CD4-positive, alpha-beta T cell (primary cell): ENCODE measurements around the gene DTNB. TPM values are rescaled to one million over a fixed set of nuclear protein-coding genes. Genes with fewer than 3 reads are reported as not detected.

Source experiments
- ATAC-seq: fragments of 200-7000 bp; cut with Tn5 transposase; one replicate; pipeline ENCODE4 v1.10.0; 2022; ENCODE audit warnings: mild to moderate bottlenecking; ENCODE audit not compliant: poor library complexity
- CTCF ChIA-PET: fragments of 350-600 bp; sonication (Branson Sonifier 250); formaldehyde crosslinking; loops from one replicate; lab custom pipeline; 2021; ENCODE audit warnings: antibody characterized with exemption, inconsistent platforms; lab: Charles Lee
- POLR2A ChIA-PET: fragments of 350-600 bp; sonication (Branson Sonifier 250); formaldehyde crosslinking; loops from one replicate; lab custom pipeline; 2021; ENCODE audit warnings: antibody characterized with exemption, inconsistent platforms; lab: Charles Lee
- DNase-seq, 14 experiments: peaks; one replicate each; pipeline ENCODE4 v3.0.0-alpha.2; 2013 to 2020; ENCODE audit warnings: mixed read lengths in 2 of 14
- H3K27ac ChIP-seq, 2 donors: one replicate each; pipeline versions ENCODE4 v1.5.1 to v1.7.0; 2013; ENCODE audit warnings: low read length in 2 of 2, low read depth in 1 of 2, mild to moderate bottlenecking in 1 of 2
- H3K27me3 ChIP-seq, 2 experiments: 1 replicate in 1 of 2; 2 replicates in 1 of 2; pipeline versions ENCODE4 v1.6.1 to v1.7.0; 2013; ENCODE audit warnings: low read length in 2 of 2, control low read depth in 1 of 2, mild to moderate bottlenecking in 1 of 2, moderate library complexity in 1 of 2; ENCODE audit not compliant: insufficient read depth in 2 of 2, control insufficient read depth in 1 of 2
- H3K36me3 ChIP-seq: one replicate; pipeline ENCODE4 v1.6.1; 2013; ENCODE audit warnings: low read length, control low read depth; ENCODE audit not compliant: insufficient read depth
- H3K4me1 ChIP-seq: one replicate; pipeline ENCODE4 v1.6.1; 2013; ENCODE audit warnings: low read length, control low read depth; ENCODE audit not compliant: insufficient read depth
- H3K4me3 ChIP-seq: one replicate; pipeline ENCODE4 v1.5.1; 2013; ENCODE audit warnings: mild to moderate bottlenecking, low read length, moderate library complexity
- H3K9me3 ChIP-seq, 2 experiments: 1 replicate in 1 of 2; 2 replicates in 1 of 2; pipeline versions ENCODE4 v1.6.1 to v1.7.0; 2013; ENCODE audit warnings: low read length in 2 of 2, mild to moderate bottlenecking in 2 of 2, control low read depth in 1 of 2, moderate library complexity in 1 of 2; ENCODE audit not compliant: control insufficient read depth in 1 of 2, insufficient read depth in 1 of 2
- H3K27ac Mint-ChIP-seq: one replicate; pipeline ENCODE4 v1.8.0; 2020; ENCODE audit warnings: mixed read lengths
- H3K27me3 Mint-ChIP-seq: one replicate; pipeline ENCODE4 v1.8.0; 2021; ENCODE audit warnings: mixed read lengths
- H3K36me3 Mint-ChIP-seq: one replicate; pipeline ENCODE4 v1.8.0; 2021; ENCODE audit warnings: low read depth, mixed read lengths
- H3K4me1 Mint-ChIP-seq: one replicate; pipeline ENCODE4 v1.8.0; 2021; ENCODE audit warnings: low read depth, mixed read lengths
- H3K4me3 Mint-ChIP-seq: one replicate; pipeline ENCODE4 v1.8.0; 2020; ENCODE audit warnings: mild to moderate bottlenecking, mixed read lengths
- H3K9me3 Mint-ChIP-seq: one replicate; pipeline ENCODE4 v1.8.0; 2020; ENCODE audit warnings: mixed read lengths
- intact Hi-C, 2 experiments: fragments of 100-400 bp; cut with DNase I in 1 of 2; cut with micrococcal nuclease in 1 of 2; formaldehyde crosslinking; loops; one replicate each; pipeline versions ENCODE4 v1.15.1 to v1.9.0; 2023 to 2025; cut with DNase I, micrococcal nuclease
- total RNA-seq, 174 experiments: library from RNA in 2 of 174; stranded (reverse) in 2 of 174; gene quantifications; one replicate each; pipeline ENCODE4 v1.2.3 and lab custom pipeline; 2021 to 2026
- TF ChIP-seq, protein P1 (sequence below): fragments of 200-600 bp; IDR thresholded peaks from one replicate; pipeline ENCODE4 v1.8.0; 2022; ENCODE audit warnings: antibody characterized with exemption, mild to moderate bottlenecking

DTNB gene
- total RNA-seq, 2 experiments from 2014 or later: 30.1 to 33.6 TPM

DNA sequence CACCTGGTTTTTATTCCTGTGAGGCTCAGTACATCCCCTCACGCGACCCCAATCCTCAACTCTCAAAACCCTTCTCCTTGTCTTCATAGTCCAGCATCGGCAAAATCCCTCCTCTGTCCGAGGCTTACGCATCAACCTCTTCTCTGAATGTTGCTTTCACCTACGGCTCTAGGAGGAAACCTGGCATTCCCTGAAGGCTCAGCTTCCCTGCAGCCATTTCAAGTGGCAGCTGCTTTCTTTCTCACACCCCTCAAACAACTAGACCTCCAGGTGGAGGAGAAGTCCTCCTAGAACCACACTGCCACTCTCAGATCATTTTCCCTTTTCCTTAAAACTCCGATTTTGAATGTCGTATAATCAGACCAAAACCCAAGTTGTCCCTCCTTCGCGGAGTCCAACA, 114.2 kb downstream of the DTNB start:
- no peaks in the 10 kb centered on the region for H3K9me3 Mint-ChIP-seq
- H3K27ac Mint-ChIP-seq: no peak overlapping the region
- Histone ChIP-seq H3K9me3 (no peaks in the 10 kb centered on the region), H3K27ac (no peak overlapping the region), H3K4me1 (peaks cover 8% of the 10 kb centered on the region), H3K4me3 (no peak overlapping the region), H3K36me3 (no peaks in the 10 kb centered on the region), H3K27me3 (no peaks in the 10 kb centered on the region)
- no peak for ATAC-seq
- H3K36me3 Mint-ChIP-seq: no peaks in the 10 kb centered on the region
- no peaks in the 10 kb centered on the region for H3K27me3 Mint-ChIP-seq
- ChIA-PET POLR2A (no interaction called here), CTCF (interaction anchor here (0.9 kb wide), 1 partner anchor 197 kb away, joined by 3 read pairs; no protein-coding TSS in a partner anchor)
- intact Hi-C loops: no loop called here
- TF ChIP-seq, protein P1, sequence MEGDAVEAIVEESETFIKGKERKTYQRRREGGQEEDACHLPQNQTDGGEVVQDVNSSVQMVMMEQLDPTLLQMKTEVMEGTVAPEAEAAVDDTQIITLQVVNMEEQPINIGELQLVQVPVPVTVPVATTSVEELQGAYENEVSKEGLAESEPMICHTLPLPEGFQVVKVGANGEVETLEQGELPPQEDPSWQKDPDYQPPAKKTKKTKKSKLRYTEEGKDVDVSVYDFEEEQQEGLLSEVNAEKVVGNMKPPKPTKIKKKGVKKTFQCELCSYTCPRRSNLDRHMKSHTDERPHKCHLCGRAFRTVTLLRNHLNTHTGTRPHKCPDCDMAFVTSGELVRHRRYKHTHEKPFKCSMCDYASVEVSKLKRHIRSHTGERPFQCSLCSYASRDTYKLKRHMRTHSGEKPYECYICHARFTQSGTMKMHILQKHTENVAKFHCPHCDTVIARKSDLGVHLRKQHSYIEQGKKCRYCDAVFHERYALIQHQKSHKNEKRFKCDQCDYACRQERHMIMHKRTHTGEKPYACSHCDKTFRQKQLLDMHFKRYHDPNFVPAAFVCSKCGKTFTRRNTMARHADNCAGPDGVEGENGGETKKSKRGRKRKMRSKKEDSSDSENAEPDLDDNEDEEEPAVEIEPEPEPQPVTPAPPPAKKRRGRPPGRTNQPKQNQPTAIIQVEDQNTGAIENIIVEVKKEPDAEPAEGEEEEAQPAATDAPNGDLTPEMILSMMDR: no peak
- no peak overlapping the region for H3K4me3 Mint-ChIP-seq
- no peak for DNase-seq
- peaks cover 41% of the 10 kb centered on the region for H3K4me1 Mint-ChIP-seq

- Mint-ChIP-seq H3K27ac (peak overlapping the region; percentile 3), H3K36me3 (no peaks in the 10 kb centered on the region), H3K4me1 (peaks cover 41% of the 10 kb centered on the region), H3K4me3 (no peak overlapping the region), H3K27me3 (no peaks in the 10 kb centered on the region), H3K9me3 (no peaks in the 10 kb centered on the region)
- TF ChIP-seq, protein P1: no peak
- Histone ChIP-seq H3K27ac (no peak overlapping the region), H3K4me3 (no peak overlapping the region), H3K4me1 (peaks cover 8% of the 10 kb centered on the region), H3K36me3 (no peaks in the 10 kb centered on the region), H3K9me3 (no peaks in the 10 kb centered on the region), H3K27me3 (no peaks in the 10 kb centered on the region)
- ATAC-seq: peak; percentile 79
- ChIA-PET CTCF (interaction anchor here (0.9 kb wide), 1 partner anchor 196 kb away, joined by 3 read pairs; no protein-coding TSS in a partner anchor), POLR2A (no interaction called here)
- peak in 5 of 14 experiments; percentile 5 to 61 (median 48) for DNase-seq
- intact Hi-C loops: no loop called here
Measured at GRCh38 chr2:25558262-25558661, 115.1 kb downstream of the DTNB start.

DNA sequence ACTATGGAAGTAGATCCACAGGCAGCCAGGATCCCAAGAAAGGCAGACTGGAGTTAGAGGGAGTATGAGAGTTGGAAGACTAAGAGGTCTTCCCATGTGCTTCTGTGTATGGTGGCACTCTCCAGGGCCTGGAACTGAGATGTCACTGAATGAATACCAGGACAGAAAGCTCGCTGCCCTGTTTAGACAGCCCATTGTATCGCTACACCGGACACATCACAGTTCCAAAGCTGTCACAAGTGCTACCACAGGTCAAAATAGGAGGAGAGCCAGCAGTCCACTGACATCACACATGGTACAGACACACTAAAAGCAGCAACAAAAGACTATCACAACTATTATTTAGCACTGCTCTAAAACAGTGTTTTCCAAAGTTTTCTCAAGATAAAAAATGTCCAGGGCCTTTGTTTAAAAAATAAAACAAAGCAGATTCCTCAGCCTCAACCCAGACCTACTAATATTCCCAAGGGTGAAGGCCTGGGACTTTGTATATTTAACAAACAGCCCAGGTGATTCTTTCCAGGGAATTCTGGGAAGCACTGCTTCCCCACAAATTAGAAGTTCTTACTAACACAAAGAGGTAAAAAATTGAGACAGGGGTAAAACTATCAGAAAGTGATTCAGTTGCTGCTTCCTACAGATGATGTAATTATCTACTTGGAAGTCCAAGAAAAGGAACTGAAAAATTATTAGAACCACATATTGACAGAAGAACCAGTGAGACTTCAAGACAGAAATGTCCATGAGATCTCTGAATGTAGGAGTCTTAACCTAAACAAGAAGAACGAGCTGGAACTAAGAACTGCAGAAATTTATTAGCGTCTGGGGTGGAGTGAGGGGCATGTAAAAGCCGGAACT, 116.0 kb downstream of the DTNB start:
- TF ChIP-seq, protein P1: no peak
- no peak for DNase-seq
- H3K9me3 Mint-ChIP-seq: no peaks in the 10 kb centered on the region
- no peak for ATAC-seq
- ChIA-PET CTCF (no interaction called here), POLR2A (no interaction called here)
- intact Hi-C loops: no loop called here
- H3K36me3 Mint-ChIP-seq: peaks cover 1% of the 10 kb centered on the region
- no peak overlapping the region for H3K4me3 Mint-ChIP-seq
- no peaks in the 10 kb centered on the region for H3K9me3 ChIP-seq
- peak overlapping the region; percentile 3 for H3K27ac Mint-ChIP-seq
- H3K27me3 Mint-ChIP-seq: no peaks in the 10 kb centered on the region
- H3K4me1 Mint-ChIP-seq: peaks cover 41% of the 10 kb centered on the region
- no peak overlapping the region for H3K27ac ChIP-seq
- no peak overlapping the region for H3K4me3 ChIP-seq
- no peaks in the 10 kb centered on the region for H3K27me3 ChIP-seq
- no peaks in the 10 kb centered on the region for H3K36me3 ChIP-seq
- peaks cover 8% of the 10 kb centered on the region for H3K4me1 ChIP-seq
